ENCODE measurements around the gene PXMP2. TPM values are rescaled to one million over a fixed set of nuclear protein-coding genes. Genes with fewer than 3 reads are reported as not detected.

The PXMP2 gene
- total RNA-seq, 4 donors from 2014 or later = 25.7 to 57.6 (median 38.4) TPM

DNA sequence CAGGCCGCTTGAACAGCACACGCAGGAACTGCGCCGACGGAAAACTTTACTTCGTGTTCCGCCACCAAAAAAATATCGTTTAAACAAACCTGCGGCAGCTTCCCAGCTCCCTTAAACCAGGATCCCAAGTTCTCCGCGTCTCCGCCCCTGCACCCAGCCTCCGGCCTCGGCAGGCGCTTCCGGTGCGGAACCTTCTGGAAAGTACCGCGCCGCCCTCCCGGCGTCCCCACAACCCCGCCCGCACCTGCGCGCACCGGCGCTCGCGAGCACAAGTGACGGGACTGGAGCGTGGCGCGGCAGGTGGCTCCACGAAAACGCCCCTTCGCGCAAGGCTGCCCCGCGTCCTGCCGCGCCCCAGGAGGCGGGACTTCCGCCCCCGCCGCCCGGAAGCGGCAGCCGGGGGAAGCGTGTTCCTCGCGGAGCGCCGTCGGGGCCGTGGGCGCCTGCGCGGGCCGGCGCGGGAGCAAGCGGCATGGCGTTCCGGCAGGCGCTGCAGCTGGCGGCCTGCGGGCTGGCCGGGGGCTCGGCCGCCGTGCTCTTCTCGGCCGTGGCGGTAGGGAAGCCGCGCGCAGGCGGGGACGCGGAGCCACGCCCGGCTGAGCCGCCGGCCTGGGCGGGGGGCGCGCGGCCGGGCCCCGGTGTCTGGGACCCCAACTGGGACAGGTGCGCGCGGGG lies 23.2 kb downstream of the PXMP2 start, which contains the start of gene PGAM5:
TSS of gene PGAM5 (plus strand) at position 438 of the 675 bp plus-strand sequence. CDS start at position 473, 35 bp downstream.
- 0% methylated on average over 11 to 19 of the region's 94 CpGs for WGBS, 2 donors
- peak; percentile 93 for DNase-seq
- H3K4me1 ChIP-seq = peaks cover 7 to 11% of the 10 kb centered on the region in 2 donors
- peak within 1 kb of the TSS; percentile 6 to 85 (median 78) for H3K27ac ChIP-seq
- TF ChIP-seq, protein P1, sequence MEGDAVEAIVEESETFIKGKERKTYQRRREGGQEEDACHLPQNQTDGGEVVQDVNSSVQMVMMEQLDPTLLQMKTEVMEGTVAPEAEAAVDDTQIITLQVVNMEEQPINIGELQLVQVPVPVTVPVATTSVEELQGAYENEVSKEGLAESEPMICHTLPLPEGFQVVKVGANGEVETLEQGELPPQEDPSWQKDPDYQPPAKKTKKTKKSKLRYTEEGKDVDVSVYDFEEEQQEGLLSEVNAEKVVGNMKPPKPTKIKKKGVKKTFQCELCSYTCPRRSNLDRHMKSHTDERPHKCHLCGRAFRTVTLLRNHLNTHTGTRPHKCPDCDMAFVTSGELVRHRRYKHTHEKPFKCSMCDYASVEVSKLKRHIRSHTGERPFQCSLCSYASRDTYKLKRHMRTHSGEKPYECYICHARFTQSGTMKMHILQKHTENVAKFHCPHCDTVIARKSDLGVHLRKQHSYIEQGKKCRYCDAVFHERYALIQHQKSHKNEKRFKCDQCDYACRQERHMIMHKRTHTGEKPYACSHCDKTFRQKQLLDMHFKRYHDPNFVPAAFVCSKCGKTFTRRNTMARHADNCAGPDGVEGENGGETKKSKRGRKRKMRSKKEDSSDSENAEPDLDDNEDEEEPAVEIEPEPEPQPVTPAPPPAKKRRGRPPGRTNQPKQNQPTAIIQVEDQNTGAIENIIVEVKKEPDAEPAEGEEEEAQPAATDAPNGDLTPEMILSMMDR (IDR thresholded peaks at IDR 0.05) = no peak
- peak in 1 of 2 donors; percentile 71 for TF ChIP-seq POLR2A (IDR thresholded peaks at IDR 0.05)
- H3K36me3 ChIP-seq = no peaks in the 10 kb centered on the region
- no peaks in the 10 kb centered on the region for H3K9me3 ChIP-seq
- intact Hi-C loops (cut with DNase I) = no loop called here
- H3K27me3 ChIP-seq = no peaks in the 10 kb centered on the region
- H3K4me3 ChIP-seq (replicated peaks in 1 of 3) = peak within 1 kb of the TSS; percentile 67 to 98 (median 69)

- Histone ChIP-seq H3K36me3 (no peaks in the 10 kb centered on the region), H3K4me1 (peaks cover 7 to 11% of the 10 kb centered on the region in 2 donors), H3K27ac (no peak overlapping the region), H3K27me3 (no peaks in the 10 kb centered on the region), H3K9me3 (no peaks in the 10 kb centered on the region), H3K4me3 (replicated peaks in 1 of 3) (peak overlapping the region; percentile 67 to 98 (median 69))
- 15 to 31% methylated on average over 15 to 29 of the region's 59 CpGs for WGBS, 2 donors
- intact Hi-C loops (cut with DNase I) = no loop called here
- peak in 1 of 2 donors; percentile 20 for DNase-seq
- no peak for TF ChIP-seq POLR2A (IDR thresholded peaks at IDR 0.05)
- TF ChIP-seq, protein P1 (IDR thresholded peaks at IDR 0.05) = peak in 1 of 6 experiments; percentile 5
These were observed 23.9 kb downstream of the PXMP2 start for GRCh38 chr12:132711080-132711843.

GRCh38 chr12:132713123-132713522 lies 25.7 kb downstream of the PXMP2 start:
- no peaks in the 10 kb centered on the region for H3K9me3 ChIP-seq
- DNase-seq = no peak
- H3K27me3 ChIP-seq = no peaks in the 10 kb centered on the region
- TF ChIP-seq, protein P1 (IDR thresholded peaks at IDR 0.05) = no peak
- TF ChIP-seq POLR2A (IDR thresholded peaks at IDR 0.05) = no peak
- H3K27ac ChIP-seq = no peak overlapping the region
- peaks cover 6 to 14% of the 10 kb centered on the region in 2 donors for H3K36me3 ChIP-seq
- intact Hi-C loops (cut with DNase I) = no loop called here
- H3K4me1 ChIP-seq = peaks cover 7 to 11% of the 10 kb centered on the region in 2 donors
- 80 to 92% methylated on average over 2 of the region's 2 CpGs for WGBS, 2 donors
- no peak overlapping the region for H3K4me3 ChIP-seq (replicated peaks in 1 of 3)

DNA sequence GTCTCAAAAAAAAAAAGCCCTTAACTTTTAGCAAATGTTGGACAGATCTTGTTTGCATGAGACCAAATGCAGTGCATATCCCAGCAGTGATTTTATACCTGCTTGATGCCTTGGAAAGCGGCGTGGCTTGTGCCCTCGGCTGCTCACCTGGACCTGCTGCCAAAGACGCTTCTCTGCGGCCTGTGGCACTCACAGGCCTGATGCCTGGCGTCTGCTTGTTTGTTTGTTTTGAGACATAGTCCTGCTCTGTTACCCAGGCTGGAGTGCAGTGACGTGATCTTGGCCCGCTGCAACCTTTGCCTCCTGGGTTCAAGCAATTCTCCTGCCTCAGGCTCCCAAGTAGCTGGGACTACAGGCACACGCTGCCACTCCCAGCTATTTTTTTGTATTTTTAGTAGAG lies 28.5 kb downstream of the PXMP2 start:
- H3K36me3 ChIP-seq = peaks cover 23 to 32% of the 10 kb centered on the region in 2 donors
- no peak for TF ChIP-seq POLR2A (IDR thresholded peaks at IDR 0.05)
- TF ChIP-seq, protein P1 (IDR thresholded peaks at IDR 0.05) = no peak
- no peaks in the 10 kb centered on the region for H3K27me3 ChIP-seq
- intact Hi-C loops (cut with DNase I) = no loop called here
- no peak for DNase-seq
- H3K4me3 ChIP-seq (replicated peaks in 1 of 3) = no peak overlapping the region
- H3K9me3 ChIP-seq = no peaks in the 10 kb centered on the region
- WGBS, 2 donors = 90 to 95% methylated on average over 9 of the region's 9 CpGs
- H3K27ac ChIP-seq = no peak overlapping the region
- H3K4me1 ChIP-seq = peaks cover 5 to 7% of the 10 kb centered on the region in 2 donors

Measured in thyroid gland (tissue), 4 donors.